H1 (cell line): ENCODE data around the gene SAMD7. TPM values are rescaled to one million over a fixed set of nuclear protein-coding genes. Genes with fewer than 3 reads are reported as not detected.

ENCODE experiments used
- CTCF ChIA-PET: fragments of 300-600 bp; sonication (Branson Sonifier 250); formaldehyde crosslinking; loops from one replicate; lab custom pipeline; 2021; ENCODE audit not compliant: partially characterized antibody; lab: Charles Lee
- POLR2A ChIA-PET: fragments of 300-600 bp; sonication (Branson Sonifier 250); formaldehyde crosslinking; loops from one replicate; lab custom pipeline; 2021; ENCODE audit warnings: inconsistent platforms; ENCODE audit not compliant: partially characterized antibody; lab: Charles Lee
- DNase-seq, 2 experiments: peaks; one replicate each; pipeline versions ENCODE4 v3.0.0 to v3.0.0-alpha.2; 2010 to 2022; ENCODE audit warnings: low spot score in 2 of 2, low read depth in 1 of 2, mixed read lengths in 1 of 2
- FAIRE-seq: peaks from 2 replicates; lab custom pipeline; 2011; peaks lifted over from hg19 to GRCh38; lab: Jason Lieb, UNC
- H2AFZ ChIP-seq: 2 replicates; pipeline ENCODE4 v1.8.1; 2012; ENCODE audit warnings: low read length, inconsistent platforms
- H2AK5ac ChIP-seq: 2 replicates; pipeline ENCODE4 v1.6.1; 2013; ENCODE audit warnings: low read depth, low read length
- H2BK120ac ChIP-seq: replicated peaks from 2 replicates; pipeline ENCODE3; 2013; ENCODE audit warnings: low read depth, low read length, inconsistent platforms
- H2BK12ac ChIP-seq: 2 replicates; pipeline ENCODE4 v1.6.1; 2013; ENCODE audit warnings: low read depth, low read length
- H2BK15ac ChIP-seq: 2 replicates; pipeline ENCODE4 v1.6.1; 2013; ENCODE audit warnings: low read length
- H2BK20ac ChIP-seq: 2 replicates; pipeline ENCODE4 v1.6.1; 2013; ENCODE audit warnings: low read length
- H2BK5ac ChIP-seq: 2 replicates; pipeline ENCODE4 v1.6.1; 2013; ENCODE audit warnings: low read depth, low read length
- H3K14ac ChIP-seq: 2 replicates; pipeline ENCODE4 v1.6.1; 2013; ENCODE audit warnings: inconsistent platforms; ENCODE audit not compliant: insufficient read length
- H3K18ac ChIP-seq: 2 replicates; pipeline ENCODE4 v1.6.1; 2013; ENCODE audit warnings: low read length; ENCODE audit errors: extremely low read depth
- H3K23ac ChIP-seq: 2 replicates; pipeline ENCODE4 v1.6.1; 2013; ENCODE audit warnings: inconsistent platforms; ENCODE audit not compliant: insufficient read length
- H3K23me2 ChIP-seq: 2 replicates; pipeline ENCODE4 v1.6.1; 2013; ENCODE audit warnings: low read depth, low read length
- H3K27ac ChIP-seq: 2 replicates; pipeline ENCODE4 v1.6.1; 2011; ENCODE audit warnings: low read depth, low read length, inconsistent platforms
- H3K27me3 ChIP-seq, 4 experiments: replicated peaks in 1 of 4; 1 replicate in 1 of 4; 2 replicates in 3 of 4; pipeline versions ENCODE4 v1.6.1 to v1.8.1; 2011 to 2013; ENCODE audit warnings: low read length in 3 of 4, mild to moderate bottlenecking in 3 of 4, inconsistent platforms in 2 of 4, mixed read lengths in 2 of 4, moderate library complexity in 1 of 4; ENCODE audit not compliant: control insufficient read depth in 3 of 4, insufficient read depth in 3 of 4; ENCODE audit errors: extremely low read depth in 1 of 4
- H3K36me3 ChIP-seq, 4 experiments: 2 replicates each; pipeline versions ENCODE4 v1.6.1 to v1.8.1; 2011 to 2013; ENCODE audit warnings: mild to moderate bottlenecking in 4 of 4, low read length in 3 of 4, moderate library complexity in 2 of 4, control low read depth in 1 of 4, inconsistent platforms in 1 of 4; ENCODE audit not compliant: insufficient read depth in 4 of 4, control insufficient read depth in 2 of 4
- H3K4ac ChIP-seq: replicated peaks from 2 replicates; pipeline ENCODE3; 2013; ENCODE audit warnings: low read length, low read depth, mixed read lengths, inconsistent platforms; ENCODE audit not compliant: insufficient read length
- H3K4me1 ChIP-seq, 4 experiments: replicated peaks in 1 of 4; 1 replicate in 1 of 4; 2 replicates in 3 of 4; pipeline versions ENCODE4 v1.6.1 to v1.8.1; 2011 to 2013; ENCODE audit warnings: low read length in 3 of 4, inconsistent platforms in 2 of 4, mixed read lengths in 1 of 4; ENCODE audit not compliant: insufficient read depth in 4 of 4, control insufficient read depth in 3 of 4
- H3K4me2 ChIP-seq, 2 experiments: 2 replicates each; pipeline versions ENCODE4 v1.6.1 to v1.8.1; 2011 to 2013; ENCODE audit warnings: low read depth in 2 of 2, low read length in 2 of 2, control low read depth in 1 of 2, inconsistent platforms in 1 of 2, mild to moderate bottlenecking in 1 of 2; ENCODE audit not compliant: insufficient read depth in 1 of 2
- H3K4me3 ChIP-seq, 4 experiments: fragments of 200-600, 300-600 bp in 1 of 4; sonication (generic), shearing (Covaris generic), sonication (Bioruptor Twin) in 1 of 4; 2 replicates each; pipeline versions ENCODE4 v1.5.1 to v1.8.1; 2011 to 2016; ENCODE audit warnings: low read length in 4 of 4, low read depth in 3 of 4, control low read depth in 2 of 4, inconsistent platforms in 2 of 4, mild to moderate bottlenecking in 2 of 4, mixed read lengths in 1 of 4, moderate library complexity in 1 of 4; ENCODE audit not compliant: insufficient read depth in 2 of 4; ENCODE audit errors: extremely low read depth in 1 of 4
- H3K56ac ChIP-seq: replicated peaks from 2 replicates; pipeline ENCODE3; 2013; ENCODE audit warnings: low read depth, mild to moderate bottlenecking, mixed read lengths, low read length, inconsistent platforms; ENCODE audit not compliant: insufficient read length
- H3K79me1 ChIP-seq: 2 replicates; pipeline ENCODE4 v1.6.1; 2013; ENCODE audit warnings: low read depth, low read length, control low read depth
- H3K79me2 ChIP-seq, 2 experiments: 2 replicates each; pipeline versions ENCODE4 v1.6.1 to v1.8.1; 2012 to 2013; ENCODE audit warnings: low read length in 2 of 2, mild to moderate bottlenecking in 2 of 2, inconsistent platforms in 1 of 2; ENCODE audit not compliant: insufficient read depth in 2 of 2, control insufficient read depth in 1 of 2
- H3K9ac ChIP-seq, 4 experiments: replicated peaks in 1 of 4; 1 replicate in 1 of 4; 2 replicates in 3 of 4; pipeline versions ENCODE4 v1.6.1 to v1.8.1; 2011 to 2013; ENCODE audit warnings: low read depth in 3 of 4, low read length in 3 of 4, control low read depth in 2 of 4, mild to moderate bottlenecking in 2 of 4, moderate library complexity in 2 of 4, inconsistent platforms in 1 of 4; ENCODE audit errors: extremely low read depth in 1 of 4
- H3K9me3 ChIP-seq, 2 experiments: 2 replicates each; pipeline versions ENCODE4 v1.6.1 to v1.8.1; 2012 to 2013; ENCODE audit warnings: mild to moderate bottlenecking in 2 of 2, moderate library complexity in 2 of 2, control low read depth in 1 of 2, inconsistent platforms in 1 of 2, low read depth in 1 of 2, low read length in 1 of 2, mixed read lengths in 1 of 2; ENCODE audit not compliant: insufficient read depth in 2 of 2
- H4K20me1 ChIP-seq, 2 experiments: replicated peaks in 1 of 2; 2 replicates each; pipeline versions ENCODE3 to v1.8.1; 2011 to 2013; ENCODE audit warnings: inconsistent platforms in 2 of 2, low read length in 2 of 2, mild to moderate bottlenecking in 1 of 2; ENCODE audit not compliant: insufficient read depth in 2 of 2, control insufficient read depth in 1 of 2
- H4K5ac ChIP-seq: 2 replicates; pipeline ENCODE4 v1.6.1; 2013; ENCODE audit warnings: low read length, low read depth, mixed read lengths, inconsistent platforms; ENCODE audit not compliant: insufficient read length
- H4K8ac ChIP-seq: 2 replicates; pipeline ENCODE4 v1.8.0; 2013; ENCODE audit warnings: mild to moderate bottlenecking, moderate library complexity, low read length, inconsistent platforms; ENCODE audit not compliant: insufficient read depth; ENCODE audit errors: extremely low read depth
- H4K91ac ChIP-seq: replicated peaks from 2 replicates; pipeline ENCODE3; 2013; ENCODE audit warnings: low read length, mixed read lengths, inconsistent platforms; ENCODE audit not compliant: insufficient read length
- ASH2L ChIP-seq: fragments of 200-600, 300-600 bp; sonication (generic); IDR thresholded peaks from one replicate; pipeline ENCODE4 v1.7.1; 2017; ENCODE audit warnings: low read length
- CBX5 ChIP-seq: fragments of 300-800, 300-1000 bp; sonication (generic); IDR thresholded peaks from 2 replicates; pipeline ENCODE4 v1.7.1; 2016; ENCODE audit warnings: antibody characterized with exemption, low read length, low read depth
- CBX8 ChIP-seq: fragments of 300-800, 300-1000 bp; sonication (generic); IDR thresholded peaks from 2 replicates; pipeline ENCODE4 v1.7.1; 2016; ENCODE audit warnings: low read depth, low read length, borderline replicate concordance
- CEBPB ChIP-seq: IDR thresholded peaks from 2 replicates; pipeline ENCODE4 v1.6.1; 2012; ENCODE audit warnings: low read depth, low read length
- FOSL1 ChIP-seq: IDR thresholded peaks from 2 replicates; pipeline ENCODE4 v1.6.1; 2011; ENCODE audit warnings: mild to moderate bottlenecking, low read depth, low read length, moderate library complexity; ENCODE audit not compliant: insufficient read depth
- GTF2F1 ChIP-seq: IDR thresholded peaks from 2 replicates; pipeline ENCODE4 v1.6.1; 2012; ENCODE audit warnings: low read depth, low read length, improper control_type of control experiment, borderline replicate concordance
- JUN ChIP-seq: IDR thresholded peaks from 2 replicates; pipeline ENCODE4 v1.6.1; 2011; ENCODE audit warnings: low read depth, mild to moderate bottlenecking, improper control_type of control experiment, low read length
- JUND ChIP-seq: IDR thresholded peaks from 2 replicates; pipeline ENCODE4 v1.6.1; 2011; ENCODE audit warnings: mild to moderate bottlenecking, improper control_type of control experiment, low read length
- KDM1A ChIP-seq: fragments of 200-600, 300-600 bp; sonication (generic); IDR thresholded peaks from 2 replicates; pipeline ENCODE4 v1.7.1; 2016; ENCODE audit warnings: mild to moderate bottlenecking, low read length, borderline replicate concordance
- SAP30 ChIP-seq: fragments of 300-600 bp; sonication (generic); IDR thresholded peaks from 2 replicates; pipeline ENCODE4 v1.7.1; 2012; ENCODE audit warnings: low read length, moderate library complexity, mild to moderate bottlenecking, inconsistent platforms; ENCODE audit not compliant: insufficient read depth, insufficient replicate concordance
- SIRT6 ChIP-seq: IDR thresholded peaks from one replicate; pipeline ENCODE4 v1.7.1; 2012; ENCODE audit warnings: low read length, inconsistent platforms
- SP4 ChIP-seq: IDR thresholded peaks from 2 replicates; pipeline ENCODE4 v1.6.1; 2012; ENCODE audit warnings: low read length, inconsistent platforms
- USF2 ChIP-seq: IDR thresholded peaks from 2 replicates; pipeline ENCODE4 v1.6.1; 2011; ENCODE audit warnings: low read length, improper control_type of control experiment
- WGBS, 2 experiments: shearing (Covaris generic) in 1 of 2; methylation state at CpG; one replicate each; pipeline versions ENCODE4 v1.1.6 to v1.1.7; 2013 to 2015; ENCODE audit warnings: low lambda C conversion rate in 2 of 2, mixed read lengths in 2 of 2, inconsistent platforms in 1 of 2, low coverage in 1 of 2, missing lambda C conversion rate in 1 of 2; ENCODE audit not compliant: insufficient replicate concordance in 2 of 2, insufficient coverage in 1 of 2, insufficient read length in 1 of 2; ENCODE audit errors: extremely low coverage in 1 of 2, missing lambda C conversion rate in 1 of 2; 5-methylcytosine and 5-hydroxymethylcytosine counted together
- polyA plus RNA-seq, 7 experiments: library from polyadenylated mRNA; depleted of rRNA in 3 of 7; stranded (reverse) in 5 of 7; unstranded in 2 of 7; fragments of >200 nt in 5 of 7; fragments of 200-250 nt in 2 of 7; gene quantifications; 1 replicate in 5 of 7; 2 replicates in 1 of 7; 4 replicates in 1 of 7; pipeline versions ENCODE4 v1.2.1 to v1.2.3, GENCODE V29; 2011 to 2013; ENCODE audit warnings: missing spikeins in 2 of 7, mixed read lengths in 2 of 7
- total RNA-seq: library from RNA; stranded (reverse); fragmentation: NEBNext Ultra II Directional; extraction: Animal tissue kit (Norgen Biotek cat#: 25700); gene quantifications from 2 replicates; pipeline ENCODE4 v1.2.1, GENCODE V29; 2021

Gene SAMD7
- total and polyA plus RNA-seq, 2 of the 8 experiments (the other 6 are each of a cell fraction or from before 2014, with no cell fraction given), result not detected

GRCh38 chr3:169929830-169930519 lies 18.6 kb downstream of the SAMD7 start:
- CTCF ChIA-PET, result interaction anchor here (1.1 kb wide), 1 partner anchor 161 kb away, joined by 3 read pairs; no protein-coding TSS in a partner anchor
- TF ChIP-seq SP4, result no peak
- no peak for TF ChIP-seq USF2
- TF ChIP-seq JUND, result no peak
- no peak for TF ChIP-seq SIRT6
- no peak for TF ChIP-seq ASH2L
- no peak for TF ChIP-seq CBX5
- no peak for TF ChIP-seq CEBPB
- no peak for TF ChIP-seq GTF2F1
- TF ChIP-seq JUN, result no peak
- no peak for TF ChIP-seq CBX8
- no peak for TF ChIP-seq KDM1A
- TF ChIP-seq FOSL1, result no peak
- no peak for TF ChIP-seq SAP30

More at GRCh38 chr3:169929830-169930519, 18.6 kb downstream of the SAMD7 start:
- H2BK20ac ChIP-seq, result no peak overlapping the region
- H3K9ac ChIP-seq, result no peak overlapping the region
- no peak overlapping the region for H4K5ac ChIP-seq
- H4K91ac ChIP-seq, result no peak overlapping the region
- H2BK12ac ChIP-seq, result no peak overlapping the region
- H2AFZ ChIP-seq, result no peak overlapping the region
- H3K4me2 ChIP-seq, result no peak overlapping the region
- H3K23me2 ChIP-seq, result no peaks in the 10 kb centered on the region
- H3K36me3 ChIP-seq, result no peaks in the 10 kb centered on the region
- H2BK120ac ChIP-seq, result no peak overlapping the region
- no peak overlapping the region for H2BK5ac ChIP-seq
- H4K8ac ChIP-seq, result no peak overlapping the region
- H3K4me1 ChIP-seq, result no peaks in the 10 kb centered on the region
- no peak overlapping the region for H2BK15ac ChIP-seq
- FAIRE-seq (no peak), DNase-seq (no peak)
- 91% methylated on average over 3 of the region's 3 CpGs; no CpG with 5 or more reads in 1 of the 2 experiments for WGBS, 2 experiments
- no peak overlapping the region for H3K27ac ChIP-seq
- H2AK5ac ChIP-seq, result no peak overlapping the region
- no peaks in the 10 kb centered on the region for H3K9me3 ChIP-seq
- H3K23ac ChIP-seq, result no peak overlapping the region
- H3K27me3 ChIP-seq, result no peaks in the 10 kb centered on the region
- H3K79me2 ChIP-seq, result no peaks in the 10 kb centered on the region
- no peaks in the 10 kb centered on the region for H4K20me1 ChIP-seq
- H3K4me3 ChIP-seq, result no peak overlapping the region
- no peak overlapping the region for H3K4ac ChIP-seq
- no peaks in the 10 kb centered on the region for H3K79me1 ChIP-seq
- POLR2A ChIA-PET, result no interaction called here
- no peak overlapping the region for H3K14ac ChIP-seq
- no peak overlapping the region for H3K18ac ChIP-seq
- no peak overlapping the region for H3K56ac ChIP-seq
